ENCODE results near the gene SFTPA1.
"Not testable (repeated sequence)": the region's sequence is repeated elsewhere in the genome, so short reads cannot be mapped to it uniquely, and the experiment has no call there.

DNA sequence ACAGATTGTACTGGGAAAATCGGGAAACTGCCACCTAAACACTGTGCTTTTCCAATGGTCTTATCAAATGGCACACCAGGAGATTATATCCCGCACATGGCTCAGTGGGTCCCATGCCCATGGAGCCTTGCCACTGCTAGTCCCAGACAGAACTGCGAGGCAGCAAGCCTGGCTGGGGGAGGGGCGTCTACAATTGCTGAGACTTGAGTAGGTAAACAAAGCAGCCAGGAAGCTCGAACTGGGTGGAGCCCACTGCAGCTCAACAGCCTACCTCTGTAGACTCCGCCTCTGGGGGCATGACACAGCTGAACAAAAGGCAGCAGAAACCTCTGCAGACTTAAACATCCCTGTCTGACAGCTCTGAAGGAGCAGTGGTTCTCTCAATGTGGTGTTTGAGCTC, 40.1 kb upstream of the SFTPA1 start:
- not testable (repeated sequence) for TF ChIP-seq ZNF274 (IDR thresholded peaks at IDR 0.05; ENCODE audit: low read depth, low read length); YY1 (IDR thresholded peaks at IDR 0.05; ENCODE audit: insufficient read depth, insufficient read length)
